Bone marrow (tissue), 2 donors: ENCODE results near the gene DAW1.
"Not testable (repeated sequence)": the region's sequence is repeated elsewhere in the genome, so short reads cannot be mapped to it uniquely, and the experiment has no call there.

Source experiments
- DNase-seq, 2 donors: peaks; one replicate each; lab custom pipeline; 2025; lab: John Stamatoyannopoulos, UW

DAW1 gene

GRCh38 chr2:227914362-227914761, 42.9 kb downstream of the DAW1 start:
- no peak for DNase-seq

GRCh38 chr2:227921648-227922047, 50.2 kb downstream of the DAW1 start:
- DNase-seq = no peak

GRCh38 chr2:227932001-227932400, 60.6 kb downstream of the DAW1 start:
- no peak for DNase-seq

- DNase-seq = no peak
Observed at GRCh38 chr2:227932403-227932802, 61.0 kb downstream of the DAW1 start.

- DNase-seq = no peak
Observed at GRCh38 chr2:227933884-227934283, 62.5 kb downstream of the DAW1 start.

- not testable (repeated sequence) for DNase-seq
Observed at GRCh38 chr2:227936249-227936648, 64.8 kb downstream of the DAW1 start.

- no peak for DNase-seq
Observed at GRCh38 chr2:227939271-227940027, 68.0 kb downstream of the DAW1 start.

GRCh38 chr2:227942021-227942420, 70.6 kb downstream of the DAW1 start:
- no peak for DNase-seq

- DNase-seq = no peak
Observed at GRCh38 chr2:227942965-227943364, 71.5 kb downstream of the DAW1 start.

GRCh38 chr2:227960317-227960716, 88.9 kb downstream of the DAW1 start:
- no peak for DNase-seq

GRCh38 chr2:227971619-227972230, 100.3 kb downstream of the DAW1 start:
- DNase-seq = no peak

- no peak for DNase-seq
Observed at GRCh38 chr2:227973241-227973640, 101.8 kb downstream of the DAW1 start.
